DOHH2 (cell line): ENCODE data around the gene GTF2IRD2.
A peak's percentile ranks its signal among the peaks of the same experiment; 100 is the strongest.
"Not testable (repeated sequence)": the region's sequence is repeated elsewhere in the genome, so short reads cannot be mapped to it uniquely, and the experiment has no call there.

Experiments used
- H3F3A ChIP-seq: fragments of 200-600 bp; sonication (generic), shearing (Covaris generic); 2 replicates; pipeline ENCODE4 v1.6.0; 2016; ENCODE audit warnings: antibody characterized with exemption, mild to moderate bottlenecking; ENCODE audit not compliant: control insufficient read depth, insufficient read depth
- H3K27ac ChIP-seq: fragments of 200-600 bp; sonication (generic); 2 replicates; pipeline ENCODE4 v1.5.1; 2014; ENCODE audit warnings: low read depth, mild to moderate bottlenecking, low read length, moderate library complexity
- H3K27me3 ChIP-seq: fragments of 200-600 bp; sonication (generic); 2 replicates; pipeline ENCODE4 v1.6.1; 2014; ENCODE audit warnings: mild to moderate bottlenecking, low read length, mixed read lengths; ENCODE audit not compliant: control insufficient read depth
- H3K36me3 ChIP-seq: fragments of 200-600 bp; sonication (generic); 2 replicates; pipeline ENCODE4 v1.6.1; 2014; ENCODE audit warnings: mild to moderate bottlenecking, low read length, moderate library complexity, mixed read lengths; ENCODE audit not compliant: control insufficient read depth
- H3K4me1 ChIP-seq: fragments of 200-600 bp; sonication (generic); 2 replicates; pipeline ENCODE4 v1.6.1; 2014; ENCODE audit warnings: mild to moderate bottlenecking, low read length, mixed read lengths; ENCODE audit not compliant: control insufficient read depth
- H3K4me2 ChIP-seq: fragments of 200-600 bp; sonication (generic); 2 replicates; pipeline ENCODE4 v1.6.0; 2014; ENCODE audit warnings: mild to moderate bottlenecking, low read length, moderate library complexity
- H3K4me3 ChIP-seq: fragments of 200-600 bp; sonication (generic); 2 replicates; pipeline ENCODE4 v1.5.1; 2014; ENCODE audit warnings: mild to moderate bottlenecking, low read length, mixed read lengths
- H3K79me2 ChIP-seq: fragments of 200-600 bp; sonication (generic); 2 replicates; pipeline ENCODE4 v1.6.1; 2014; ENCODE audit warnings: mild to moderate bottlenecking, low read length, mixed read lengths; ENCODE audit not compliant: control insufficient read depth
- H3K9me2 ChIP-seq: fragments of 200-600 bp; sonication (generic); replicated peaks from 2 replicates; pipeline ENCODE4 v1.6.1; 2014; ENCODE audit warnings: mild to moderate bottlenecking, low read length, mixed read lengths; ENCODE audit not compliant: control insufficient read depth
- H3K9me3 ChIP-seq: fragments of 200-600 bp; sonication (generic); 2 replicates; pipeline ENCODE4 v1.6.1; 2014; ENCODE audit warnings: antibody characterized with exemption, low read length, mixed read lengths; ENCODE audit not compliant: control insufficient read depth, insufficient read depth
- H4K20me1 ChIP-seq: fragments of 200-600 bp; sonication (generic); 2 replicates; pipeline ENCODE4 v1.6.0; 2014; ENCODE audit warnings: low read depth, mild to moderate bottlenecking, antibody characterized with exemption, low read length, moderate library complexity; ENCODE audit not compliant: control insufficient read depth, insufficient read depth

GTF2IRD2 gene

GRCh38 chr7:74798644-74799043, 52.8 kb downstream of the GTF2IRD2 start:
- not testable (repeated sequence) for H4K20me1 ChIP-seq, H3K27me3 ChIP-seq, H3K36me3 ChIP-seq, H3F3A ChIP-seq, H3K4me1 ChIP-seq, H3K4me2 ChIP-seq, H3K4me3 ChIP-seq, H3K79me2 ChIP-seq, H3K9me2 ChIP-seq, H3K9me3 ChIP-seq, H3K27ac ChIP-seq

GRCh38 chr7:74797848-74798622, 53.4 kb downstream of the GTF2IRD2 start:
- H3K9me2 ChIP-seq, H3K27ac ChIP-seq, H3K27me3 ChIP-seq, H3F3A ChIP-seq, H4K20me1 ChIP-seq, H3K79me2 ChIP-seq, H3K4me2 ChIP-seq, H3K36me3 ChIP-seq, H3K4me1 ChIP-seq, H3K4me3 ChIP-seq, H3K9me3 ChIP-seq: not testable (repeated sequence)

GRCh38 chr7:74789200-74789736, 62.1 kb downstream of the GTF2IRD2 start:
- H3K9me2 ChIP-seq, H4K20me1 ChIP-seq, H3K9me3 ChIP-seq, H3K4me2 ChIP-seq, H3K4me3 ChIP-seq, H3K4me1 ChIP-seq, H3K27ac ChIP-seq, H3K27me3 ChIP-seq, H3K79me2 ChIP-seq, H3F3A ChIP-seq, H3K36me3 ChIP-seq: not testable (repeated sequence)

GRCh38 chr7:74788369-74789150, 62.8 kb downstream of the GTF2IRD2 start:
- not testable (repeated sequence) for H3K36me3 ChIP-seq, H3F3A ChIP-seq, H3K4me1 ChIP-seq, H4K20me1 ChIP-seq, H3K4me3 ChIP-seq, H3K27me3 ChIP-seq, H3K9me2 ChIP-seq, H3K79me2 ChIP-seq, H3K27ac ChIP-seq, H3K9me3 ChIP-seq
- peak overlapping the region; percentile 40; the same call in 1 of the 2 replicates for H3K4me2 ChIP-seq

GRCh38 chr7:74783595-74783994, 67.8 kb downstream of the GTF2IRD2 start:
- H3K9me3 ChIP-seq, H3K27ac ChIP-seq, H3K36me3 ChIP-seq, H3K79me2 ChIP-seq, H3K4me3 ChIP-seq, H3K4me2 ChIP-seq, H3K4me1 ChIP-seq, H3K9me2 ChIP-seq, H3F3A ChIP-seq, H3K27me3 ChIP-seq, H4K20me1 ChIP-seq: not testable (repeated sequence)

GRCh38 chr7:74781746-74782145, 69.7 kb downstream of the GTF2IRD2 start:
- H3K9me3 ChIP-seq, H3K4me3 ChIP-seq, H3K27me3 ChIP-seq, H3K27ac ChIP-seq, H3K79me2 ChIP-seq, H3K36me3 ChIP-seq, H4K20me1 ChIP-seq, H3K9me2 ChIP-seq, H3F3A ChIP-seq, H3K4me2 ChIP-seq, H3K4me1 ChIP-seq: not testable (repeated sequence)

GRCh38 chr7:74779053-74779452, 72.4 kb downstream of the GTF2IRD2 start:
- not testable (repeated sequence) for H3K9me3 ChIP-seq, H3K4me2 ChIP-seq, H3K27ac ChIP-seq, H3K36me3 ChIP-seq, H3K9me2 ChIP-seq, H3F3A ChIP-seq, H3K79me2 ChIP-seq, H4K20me1 ChIP-seq, H3K27me3 ChIP-seq, H3K4me1 ChIP-seq, H3K4me3 ChIP-seq

- H3K4me2 ChIP-seq, H3K9me2 ChIP-seq, H4K20me1 ChIP-seq: not testable (repeated sequence)
Observed at GRCh38 chr7:74775111-74775510, 76.3 kb downstream of the GTF2IRD2 start.

More at GRCh38 chr7:74775111-74775510, 76.3 kb downstream of the GTF2IRD2 start:
- H3K27ac ChIP-seq, H3K27me3 ChIP-seq, H3K36me3 ChIP-seq, H3K79me2 ChIP-seq, H3K4me1 ChIP-seq, H3F3A ChIP-seq, H3K4me3 ChIP-seq, H3K9me3 ChIP-seq: not testable (repeated sequence)
